GM12878 (cell line): ENCODE measurements around the gene RAD54L2. TPM values are rescaled to one million over a fixed set of nuclear protein-coding genes. Genes with fewer than 3 reads are reported as not detected.

Experiments used
- ATAC-seq: fragments of 200-7000 bp; cut with Tn5 transposase; 3 replicates; pipeline ENCODE4 v1.9.1; 2020; ENCODE audit warnings: mild to moderate bottlenecking, moderate library complexity
- BruUV-seq: library from RNA; stranded (reverse); fragments of 400-500 nt; replicated peaks from 2 replicates; lab custom pipeline; 2021; lab: Mats Ljungman, UMichigan
- CTCF ChIA-PET: fragments of 300-600 bp; sonication (Branson Sonifier 250); formaldehyde crosslinking; extraction: SDS; loops from one replicate; lab custom pipeline; 2021; ENCODE audit warnings: inconsistent platforms; lab: Yijun Ruan, JAX
- POLR2A ChIA-PET: fragments of 350-600 bp; formaldehyde crosslinking; extraction: SDS; loops from one replicate; lab custom pipeline; 2021; ENCODE audit warnings: inconsistent platforms; lab: Charles Lee
- RAD21 ChIA-PET: fragments of 300-600 bp; sonication (Branson Sonifier 250); formaldehyde crosslinking; loops from one replicate; lab custom pipeline; 2023; ENCODE audit warnings: antibody characterized with exemption; ENCODE audit not compliant: unreplicated experiment; lab: Charles Lee
- SMC1A ChIA-PET: fragments of 300-600 bp; sonication (Branson Sonifier 250); formaldehyde crosslinking; loops from one replicate; lab custom pipeline; 2023; ENCODE audit not compliant: unreplicated experiment, uncharacterized antibody; lab: Charles Lee
- DNase-seq: peaks from one replicate; pipeline ENCODE4 v3.0.0-alpha.2; 2011; ENCODE audit warnings: low read depth, low spot score
- FAIRE-seq: peaks from 3 replicates; lab custom pipeline; 2011; peaks lifted over from hg19 to GRCh38; lab: Jason Lieb, UNC
- H2AFZ ChIP-seq: 2 replicates; pipeline ENCODE4 v1.6.0; 2011; ENCODE audit warnings: low read depth, low read length, control low read depth; ENCODE audit not compliant: control insufficient read depth
- H3K27ac ChIP-seq: 2 replicates; pipeline ENCODE4 v1.5.1; 2011; ENCODE audit warnings: control low read depth; ENCODE audit not compliant: control insufficient read depth, insufficient read depth
- H3K27me3 ChIP-seq, 2 experiments: replicated peaks in 1 of 2; 2 replicates each; pipeline versions ENCODE4 v1.6.0 to v1.6.1; 2011; ENCODE audit warnings: low read length in 1 of 2; ENCODE audit not compliant: control insufficient read depth in 2 of 2, insufficient read depth in 2 of 2
- H3K36me3 ChIP-seq, 2 experiments: 2 replicates each; pipeline ENCODE4 v1.5.1; 2011; ENCODE audit warnings: low read length in 1 of 2; ENCODE audit not compliant: control insufficient read depth in 2 of 2, insufficient read depth in 2 of 2
- H3K4me1 ChIP-seq: 2 replicates; pipeline ENCODE4 v1.6.1; 2011; ENCODE audit warnings: mild to moderate bottlenecking, low read length, moderate library complexity, mixed read lengths; ENCODE audit not compliant: control insufficient read depth, insufficient read depth
- H3K4me2 ChIP-seq: 2 replicates; pipeline ENCODE4 v1.6.0; 2011; ENCODE audit warnings: control low read depth; ENCODE audit not compliant: control insufficient read depth, insufficient read depth
- H3K4me3 ChIP-seq: fragments of 200-600 bp; sonication (generic); 2 replicates; pipeline ENCODE4 v1.5.1; 2016
- H3K79me2 ChIP-seq: 2 replicates; pipeline ENCODE4 v1.6.0; 2011; ENCODE audit warnings: low read length; ENCODE audit not compliant: control insufficient read depth, insufficient read depth
- H3K9ac ChIP-seq: 2 replicates; pipeline ENCODE4 v1.8.0; 2011; ENCODE audit warnings: low read length, control low read depth, mixed read lengths; ENCODE audit not compliant: control insufficient read depth, insufficient read depth
- H3K9me3 ChIP-seq: replicated peaks from 3 replicates; pipeline ENCODE4 v1.5.1; 2011; ENCODE audit warnings: mild to moderate bottlenecking, low read length; ENCODE audit not compliant: control insufficient read depth, insufficient read depth
- H4K20me1 ChIP-seq: 2 replicates; pipeline ENCODE4 v1.6.0; 2011; ENCODE audit not compliant: control insufficient read depth, insufficient read depth
- MLLT1 ChIP-seq: fragments of 450-650 bp; IDR thresholded peaks from 2 replicates; pipeline ENCODE4 v1.6.1; 2016; ENCODE audit warnings: mild to moderate bottlenecking
- MTA2 ChIP-seq: fragments of 450-650 bp; IDR thresholded peaks from 2 replicates; pipeline ENCODE4 v1.6.1; 2016; ENCODE audit warnings: low read depth, mild to moderate bottlenecking, moderate library complexity
- NBN ChIP-seq: fragments of 450-650 bp; IDR thresholded peaks from 2 replicates; pipeline ENCODE4 v1.6.1; 2016
- NRF1 ChIP-seq: conservative IDR thresholded peaks from 2 replicates; pipeline ENCODE4 v1.6.1; 2011; ENCODE audit warnings: mild to moderate bottlenecking, low read depth, low read length, improper control_type of control experiment
- RB1 ChIP-seq: fragments of 450-650 bp; formaldehyde crosslinking; IDR thresholded peaks from 2 replicates; pipeline ENCODE4 v1.6.1; 2017; ENCODE audit warnings: mild to moderate bottlenecking, borderline replicate concordance
- SMARCA5 ChIP-seq: fragments of 450-650 bp; IDR thresholded peaks from 2 replicates; pipeline ENCODE4 v1.6.1; 2017; ENCODE audit warnings: mild to moderate bottlenecking
- WGBS: methylation state at CpG from one replicate; pipeline ENCODE4 v1.1.6; 2016; ENCODE audit warnings: low lambda C conversion rate; ENCODE audit not compliant: insufficient replicate concordance, insufficient coverage; ENCODE audit errors: missing lambda C conversion rate; 5-methylcytosine and 5-hydroxymethylcytosine counted together
- in situ Hi-C: fragments of 300-500 bp; cut with MboI; formaldehyde crosslinking; loops from 9 replicates; pipeline ENCODE4 v1.14.3; 2018; ENCODE audit warnings: mixed read lengths
- intact Hi-C: fragments of 100-400 bp; cut with micrococcal nuclease; formaldehyde crosslinking; loops from one replicate; pipeline ENCODE4 v1.14.2; 2022; ENCODE audit not compliant: unreplicated experiment
- polyA plus RNA-seq, 11 experiments: library from polyadenylated mRNA; depleted of rRNA in 4 of 11; unstranded in 6 of 11; stranded (reverse) in 5 of 11; fragments of >200 nt; fragmentation: Nextera tagmentation in 4 of 11; fragmentation: Illumina TruSeq in 1 of 11; extraction: Ambion mirVana in 4 of 11; extraction: Trizol in 1 of 11; gene quantifications; 1 replicate in 1 of 11; 2 replicates in 10 of 11; pipeline versions ENCODE4 v1.2.1 to v1.2.3, GENCODE V29; 2011 to 2016; ENCODE audit warnings: inconsistent platforms in 2 of 11, missing spikeins in 2 of 11, low read depth in 1 of 11
- total RNA-seq, 4 experiments: library from RNA; depleted of rRNA in 3 of 4; stranded (reverse); fragments of >200 nt in 3 of 4; fragmentation: Illumina TruSeq in 1 of 4; extraction: Trizol in 1 of 4; gene quantifications; 2 replicates each; pipeline versions ENCODE4 v1.2.1 to v1.2.3, GENCODE V29; 2013 to 2021

RAD54L2 gene
- total and polyA plus RNA-seq, 10 of the 15 experiments (the other 5 are each of a cell fraction or from before 2014, with no cell fraction given), result 2.2 to 23.8 (median 11.1) TPM

GRCh38 chr3:51500632-51501131 lies 37.8 kb upstream of the RAD54L2 start:
- H4K20me1 ChIP-seq, result no peaks in the 10 kb centered on the region
- H3K4me1 ChIP-seq, result peaks cover 5% of the 10 kb centered on the region
- H3K27me3 ChIP-seq, result no peaks in the 10 kb centered on the region
- in situ Hi-C loops, result loop anchor here (5.0 to 10.0 kb wide), 3 partner anchors 134 to 302 kb away; no protein-coding TSS in a partner anchor
- intact Hi-C loops, result no loop called here
- FAIRE-seq (no peak), DNase-seq (no peak), ATAC-seq (no peak)
- ChIA-PET RAD21 (interaction anchor here (0.5 to 5.9 kb wide), 31 partner anchors 8 to 1434 kb away, joined by 3 to 189 read pairs (median 4); partner anchors contain the start of genes CISH, MANF, RAD54L2 and TEX264), POLR2A (interaction anchor here (0.6 to 4.4 kb wide), 23 partner anchors 8 to 1471 kb away, joined by 3 to 105 read pairs (median 10); partner anchors contain the start of genes HEMK1, MANF and TEX264), CTCF (interaction anchor here (0.8 to 8.0 kb wide), 26 partner anchors 9 to 298 kb away, joined by 3 to 331 read pairs (median 6); partner anchors contain the start of genes MANF, RAD54L2, RBM15B and TEX264), SMC1A (interaction anchor here (0.8 to 6.2 kb wide), 17 partner anchors 9 to 299 kb away, joined by 3 to 168 read pairs (median 6); partner anchors contain the start of genes RAD54L2 and TEX264)
- peak overlapping the region; percentile 28 for H3K9ac ChIP-seq
- H2AFZ ChIP-seq, result peak overlapping the region; percentile 85
- peak overlapping the region; percentile 81 for H3K4me2 ChIP-seq
- TSS peak; percentile 96 for BruUV-seq
- WGBS, result 87% methylated on average over 12 of the region's 14 CpGs
- peak overlapping the region; percentile 47; the same call in 1 of the 2 replicates for H3K4me3 ChIP-seq
- peaks cover 29% of the 10 kb centered on the region for H3K79me2 ChIP-seq
- H3K9me3 ChIP-seq, result no peaks in the 10 kb centered on the region
- H3K27ac ChIP-seq, result peak overlapping the region; percentile 74
- TF ChIP-seq NRF1, result no peak
- TF ChIP-seq SMARCA5, result peak; percentile 91; the same call in 1 of the 2 replicates
- TF ChIP-seq MLLT1, result peak; percentile 74; the same call in 1 of the 2 replicates
- TF ChIP-seq NBN, result 0 out of 2 replicates have a peak, but pooled peaks have one; percentile 0
- TF ChIP-seq MTA2, result 0 out of 2 replicates have a peak, but pooled peaks have one; percentile 20
- TF ChIP-seq RB1, result no peak
- no peaks in the 10 kb centered on the region; a peak in 1 of 4 replicates for H3K36me3 ChIP-seq
